GM21528 (cell line): ENCODE measurements around the gene CTNS.
A peak's percentile ranks its signal among the peaks of the same experiment; 100 is the strongest.
"Not testable (repeated sequence)": the region's sequence is repeated elsewhere in the genome, so short reads cannot be mapped to it uniquely, and the experiment has no call there.

ENCODE experiments used
- ATAC-seq: cut with Tn5 transposase; IDR thresholded peaks from one replicate; pipeline ENCODE4 v1.9.1; 2021; ENCODE audit warnings: mild to moderate bottlenecking, moderate library complexity; ENCODE audit not compliant: unreplicated experiment, low FRiP score

The CTNS gene

GRCh38 chr17:3681565-3681964 is 45.0 kb downstream of the CTNS start:
- ATAC-seq: no peak

- no peak for ATAC-seq
These were observed 45.5 kb downstream of the CTNS start for GRCh38 chr17:3682033-3682432.

- ATAC-seq: peak; percentile 61
These were observed 46.5 kb downstream of the CTNS start for GRCh38 chr17:3683054-3683511.

GRCh38 chr17:3685174-3685573 is 48.6 kb downstream of the CTNS start:
- ATAC-seq: no peak

GRCh38 chr17:3688027-3688553 is 51.5 kb downstream of the CTNS start:
- no peak for ATAC-seq

GRCh38 chr17:3688852-3689261 is 52.3 kb downstream of the CTNS start:
- ATAC-seq: no peak

GRCh38 chr17:3689262-3690093 is 52.9 kb downstream of the CTNS start:
- no peak for ATAC-seq

- ATAC-seq: no peak
These were observed 53.6 kb downstream of the CTNS start for GRCh38 chr17:3690094-3690715.

GRCh38 chr17:3691617-3692067 is 55.1 kb downstream of the CTNS start:
- no peak for ATAC-seq

- no peak for ATAC-seq
These were observed 55.8 kb downstream of the CTNS start for GRCh38 chr17:3692346-3692745.

GRCh38 chr17:3693141-3693540 is 56.6 kb downstream of the CTNS start:
- ATAC-seq: no peak

GRCh38 chr17:3693829-3694231 is 57.3 kb downstream of the CTNS start:
- no peak for ATAC-seq

- no peak for ATAC-seq
These were observed 58.7 kb downstream of the CTNS start for GRCh38 chr17:3695129-3695722.

GRCh38 chr17:3695723-3696411 is 59.3 kb downstream of the CTNS start, which contains the start of gene P2RX5:
P2RX5 (minus strand) TSS chr17:3696155; CDS start chr17:3696005, 150 bp downstream.
- ATAC-seq: no peak

- no peak for ATAC-seq
These were observed 60.5 kb downstream of the CTNS start for GRCh38 chr17:3697103-3697476.

- no peak for ATAC-seq
These were observed 61.6 kb downstream of the CTNS start for GRCh38 chr17:3698139-3698538.

- ATAC-seq: no peak
These were observed 63.4 kb downstream of the CTNS start for GRCh38 chr17:3699951-3700350.

- ATAC-seq: not testable (repeated sequence)
These were observed 65.5 kb downstream of the CTNS start for GRCh38 chr17:3702041-3702539.

GRCh38 chr17:3704931-3705717 is 68.6 kb downstream of the CTNS start:
- no peak for ATAC-seq

- ATAC-seq: not testable (repeated sequence)
These were observed 69.1 kb downstream of the CTNS start for GRCh38 chr17:3705718-3705984.
